Astrocyte of the hippocampus (primary cell): ENCODE data around the gene MATK.
"Not testable (repeated sequence)": the region's sequence is repeated elsewhere in the genome, so short reads cannot be mapped to it uniquely, and the experiment has no call there.

Source experiments
- DNase-seq: peaks from one replicate; pipeline ENCODE4 v3.0.0; 2011; ENCODE audit warnings: low read depth, low spot score

Gene MATK

DNA sequence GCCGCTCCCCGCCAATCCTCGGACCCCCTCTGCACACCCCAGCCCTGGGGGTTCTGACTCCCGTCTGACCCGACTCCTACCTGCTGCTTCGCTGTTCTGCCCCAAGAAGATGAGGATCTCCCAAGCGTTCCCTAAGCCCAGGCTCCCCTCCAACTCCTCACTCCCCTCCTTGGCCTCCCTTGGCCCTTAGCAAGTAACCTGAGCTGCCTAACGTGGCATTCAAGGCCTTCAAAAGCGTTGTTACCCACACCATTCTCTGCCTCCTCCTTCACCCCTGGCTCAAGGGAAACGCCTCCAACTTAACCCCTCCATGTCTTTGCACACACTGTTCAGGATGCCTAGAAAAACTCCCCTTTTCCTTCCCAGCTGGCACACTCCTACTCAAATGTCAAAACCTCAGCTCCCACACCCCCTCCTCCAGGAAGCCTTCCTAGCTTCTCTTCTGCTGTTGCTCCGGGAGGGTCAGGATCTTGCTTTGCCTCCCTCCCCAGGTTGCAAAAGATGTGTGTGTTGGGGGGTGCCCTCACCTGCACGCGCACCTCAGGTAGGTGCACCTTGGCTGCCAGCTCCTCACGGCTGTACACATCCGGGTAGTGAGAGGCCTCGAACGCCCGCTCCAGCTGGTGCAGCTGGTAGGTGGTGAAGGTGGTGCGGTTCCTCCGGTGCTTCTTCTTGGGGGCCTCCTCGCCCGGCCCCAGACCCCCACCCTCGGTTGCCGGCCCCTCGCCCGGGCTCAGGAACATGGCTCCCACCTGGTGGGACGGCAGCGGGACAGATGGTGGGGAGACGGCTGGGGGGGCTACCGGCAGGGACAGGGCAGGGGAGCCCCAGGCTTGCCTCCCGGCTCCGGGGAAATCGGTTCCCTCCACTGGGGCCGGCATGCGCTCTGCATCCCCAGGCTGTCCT lies 14.9 kb downstream of the MATK start:
- DNase-seq: no peak

DNA sequence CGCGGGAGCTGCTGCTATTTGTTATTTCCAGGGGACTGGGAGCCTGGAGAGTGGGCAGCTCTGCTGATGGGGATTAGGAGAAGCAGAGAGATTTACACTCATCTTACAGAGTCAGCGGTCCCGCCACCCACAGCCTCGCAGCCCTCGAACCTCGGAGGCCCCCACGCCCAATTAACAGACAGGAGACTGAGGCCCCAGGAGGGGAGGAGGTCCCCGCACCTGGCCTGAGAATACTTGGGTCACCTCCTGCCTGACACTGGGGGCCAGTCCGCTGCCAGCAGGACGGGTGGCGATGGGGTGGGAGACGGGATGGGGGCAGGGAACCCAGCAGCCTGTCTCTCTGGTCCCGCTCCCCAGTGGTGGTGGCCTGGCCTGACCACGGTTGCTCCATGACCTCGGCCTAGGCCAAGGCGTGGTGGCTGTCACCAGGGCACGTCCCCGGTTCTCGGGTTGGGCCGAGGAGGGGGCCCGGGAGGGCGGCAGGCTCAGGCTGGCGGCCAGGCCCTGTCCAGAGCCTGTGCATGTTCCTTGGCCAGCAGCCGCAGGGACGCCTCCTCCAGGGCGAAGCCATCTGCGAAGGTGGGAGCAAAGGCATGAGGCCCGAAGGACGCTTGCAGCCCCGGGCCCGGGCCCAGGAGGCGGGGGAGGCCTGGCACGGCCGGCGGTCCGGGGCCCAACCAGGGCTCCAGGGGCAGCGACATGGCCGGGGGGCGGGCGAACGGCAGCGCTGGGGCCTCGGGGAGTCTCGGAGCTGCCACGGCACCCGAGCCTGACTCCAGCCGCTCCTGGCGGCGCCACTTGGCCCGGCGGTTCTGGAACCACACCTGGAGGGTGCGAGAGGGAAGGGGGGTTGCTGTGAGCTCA lies 15.8 kb downstream of the MATK start:
- no peak for DNase-seq

DNA sequence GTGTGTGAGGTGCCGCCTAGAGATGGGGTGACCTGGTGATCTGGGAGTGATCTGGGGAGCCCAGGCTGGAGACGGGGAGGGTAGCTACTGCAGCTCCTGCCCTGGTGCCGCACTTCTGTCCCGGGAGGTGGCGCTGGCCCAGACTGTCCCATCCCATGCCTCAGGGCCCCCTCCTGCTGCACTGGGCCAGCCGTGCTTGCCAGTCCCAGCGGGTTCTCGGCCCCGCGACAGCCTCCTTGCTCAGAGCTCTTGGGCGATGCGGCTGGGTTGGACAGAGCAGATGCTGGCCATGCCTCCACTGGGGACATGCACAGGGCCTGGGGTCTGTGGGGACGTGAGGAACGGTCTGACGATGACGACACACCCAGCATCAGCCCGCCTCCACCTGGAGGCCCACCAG lies 16.7 kb downstream of the MATK start:
- no peak for DNase-seq

DNA sequence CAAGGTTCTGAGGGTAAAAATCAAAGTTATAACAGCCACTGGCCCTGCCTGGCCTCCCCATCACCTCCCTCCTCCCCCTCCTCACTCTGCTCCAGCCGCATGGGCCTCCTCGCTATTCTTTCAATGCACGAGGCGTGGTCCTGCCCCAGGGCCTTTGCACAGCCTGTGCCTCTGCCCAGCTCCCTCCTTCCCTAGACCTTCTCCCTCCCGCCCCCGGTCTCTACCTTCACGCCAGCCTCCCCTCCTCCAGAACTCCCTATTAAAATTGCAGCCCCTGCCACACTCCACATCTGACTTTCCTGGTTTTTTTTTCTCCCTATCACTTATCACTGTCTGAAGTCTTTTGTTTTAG lies 17.5 kb downstream of the MATK start:
- DNase-seq: no peak

DNA sequence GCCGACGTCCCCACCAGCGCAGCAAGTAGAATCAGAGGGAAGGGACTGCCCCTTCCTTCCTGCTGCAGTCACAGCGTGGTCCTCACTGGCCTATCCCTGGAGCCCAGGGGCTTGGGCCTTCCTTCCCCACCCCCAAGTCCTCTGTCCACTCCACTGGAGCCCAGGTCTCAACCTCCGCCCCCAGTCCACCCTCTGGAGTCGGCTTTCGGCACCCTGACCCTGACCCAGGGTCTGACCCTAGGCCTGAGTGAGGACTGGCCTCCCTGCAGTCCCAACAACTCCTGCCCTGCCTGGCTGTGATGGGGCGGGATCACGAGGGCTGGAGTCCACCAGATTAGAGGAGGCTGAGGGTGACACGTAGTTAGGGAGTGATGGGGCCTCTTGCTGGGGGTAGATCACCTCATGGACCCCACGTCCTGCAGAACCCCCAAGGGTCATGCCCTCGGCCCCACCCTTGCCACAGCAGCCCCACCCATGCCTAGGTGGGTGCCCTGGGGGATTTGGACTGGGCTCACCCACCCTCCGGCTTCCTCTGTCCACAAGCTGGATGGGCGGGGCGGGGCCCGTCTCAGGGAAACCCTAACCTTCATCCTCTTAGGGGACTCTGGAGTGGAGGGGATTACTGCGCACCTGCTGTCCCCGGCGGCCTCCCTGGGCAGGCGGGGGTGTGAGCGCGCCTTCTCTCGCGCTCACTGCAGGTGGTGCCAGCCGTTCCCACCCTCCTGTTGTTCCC lies 18.0 kb downstream of the MATK start:
- no peak for DNase-seq

DNA sequence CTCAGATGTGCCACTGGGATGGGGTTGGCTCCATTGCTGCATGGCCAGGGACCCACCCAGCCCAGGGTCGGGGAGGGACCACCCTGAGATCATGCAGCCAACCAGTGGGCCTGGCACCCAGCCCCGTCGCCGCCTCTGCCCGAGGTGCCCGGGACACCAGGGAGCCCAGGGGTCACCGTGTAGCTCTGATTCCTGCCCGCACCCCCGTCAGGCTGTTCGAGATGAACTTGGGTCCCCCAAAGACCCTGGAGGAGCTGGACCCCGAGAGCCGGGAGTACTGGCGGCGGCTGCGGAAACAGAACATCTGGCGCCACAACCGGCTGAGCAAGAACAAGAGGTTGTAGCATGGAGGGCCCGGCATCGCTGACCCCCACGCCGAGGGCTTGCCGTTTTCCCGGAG lies 19.1 kb downstream of the MATK start:
- DNase-seq: no peak

DNA sequence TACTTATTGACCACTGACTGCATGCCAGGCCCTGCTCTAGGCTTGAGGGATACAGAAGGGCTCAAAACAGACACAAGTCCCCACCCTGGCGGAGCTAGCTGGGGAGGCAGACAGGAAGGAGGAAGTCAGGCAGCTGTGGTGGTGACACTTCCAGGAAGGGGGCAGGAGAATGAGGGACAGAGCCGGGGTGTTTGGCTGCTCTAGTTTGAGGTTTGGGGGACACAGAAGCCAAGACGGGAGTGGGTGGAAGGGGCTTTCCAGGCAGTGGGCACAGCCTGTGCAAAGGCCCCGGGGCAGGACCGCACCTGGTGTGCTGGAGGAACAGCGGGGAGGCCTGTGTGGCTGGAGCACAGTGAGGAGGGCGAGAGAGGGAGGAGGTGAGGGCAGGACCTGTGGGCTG lies 19.7 kb downstream of the MATK start:
- DNase-seq: no peak

DNA sequence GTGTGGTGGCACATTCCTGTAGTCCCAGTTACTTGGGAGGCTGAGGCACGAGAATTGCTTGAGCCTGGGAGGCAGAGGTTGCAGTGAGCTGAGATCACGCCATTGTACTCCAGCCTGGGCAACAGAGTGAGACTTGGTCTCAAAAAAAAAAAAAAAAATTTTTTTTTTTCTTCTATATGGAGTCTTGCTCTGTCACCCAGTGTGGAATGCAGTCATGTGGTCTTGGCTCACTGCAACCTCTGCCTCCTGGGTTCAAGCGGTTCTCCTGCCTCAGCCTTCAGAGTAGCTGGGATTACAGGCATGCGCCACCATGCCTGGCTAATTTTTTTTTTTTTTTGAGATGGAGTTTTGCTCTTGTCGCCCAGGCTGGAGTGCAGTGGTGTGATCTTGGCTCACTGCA lies 20.4 kb downstream of the MATK start:
- not testable (repeated sequence) for DNase-seq

DNA sequence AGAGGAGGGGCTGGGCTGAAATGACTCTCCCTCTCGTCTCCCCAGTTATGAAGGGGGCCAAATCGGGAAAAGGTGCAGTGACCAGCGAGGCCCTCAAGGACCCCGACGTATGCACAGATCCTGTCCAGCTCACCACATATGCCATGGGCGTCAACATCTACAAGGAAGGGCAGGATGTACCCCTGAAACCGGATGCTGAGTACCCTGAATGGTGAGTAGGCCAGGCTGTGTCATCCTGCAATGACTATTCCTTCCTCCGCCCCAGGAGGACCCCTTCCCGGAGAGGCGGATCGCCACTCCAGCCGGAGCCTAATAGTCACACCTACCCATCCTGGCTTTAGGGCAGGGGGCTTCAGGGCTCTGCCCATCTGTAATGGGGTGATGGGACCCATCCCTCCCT lies 21.1 kb downstream of the MATK start:
- no peak for DNase-seq

DNA sequence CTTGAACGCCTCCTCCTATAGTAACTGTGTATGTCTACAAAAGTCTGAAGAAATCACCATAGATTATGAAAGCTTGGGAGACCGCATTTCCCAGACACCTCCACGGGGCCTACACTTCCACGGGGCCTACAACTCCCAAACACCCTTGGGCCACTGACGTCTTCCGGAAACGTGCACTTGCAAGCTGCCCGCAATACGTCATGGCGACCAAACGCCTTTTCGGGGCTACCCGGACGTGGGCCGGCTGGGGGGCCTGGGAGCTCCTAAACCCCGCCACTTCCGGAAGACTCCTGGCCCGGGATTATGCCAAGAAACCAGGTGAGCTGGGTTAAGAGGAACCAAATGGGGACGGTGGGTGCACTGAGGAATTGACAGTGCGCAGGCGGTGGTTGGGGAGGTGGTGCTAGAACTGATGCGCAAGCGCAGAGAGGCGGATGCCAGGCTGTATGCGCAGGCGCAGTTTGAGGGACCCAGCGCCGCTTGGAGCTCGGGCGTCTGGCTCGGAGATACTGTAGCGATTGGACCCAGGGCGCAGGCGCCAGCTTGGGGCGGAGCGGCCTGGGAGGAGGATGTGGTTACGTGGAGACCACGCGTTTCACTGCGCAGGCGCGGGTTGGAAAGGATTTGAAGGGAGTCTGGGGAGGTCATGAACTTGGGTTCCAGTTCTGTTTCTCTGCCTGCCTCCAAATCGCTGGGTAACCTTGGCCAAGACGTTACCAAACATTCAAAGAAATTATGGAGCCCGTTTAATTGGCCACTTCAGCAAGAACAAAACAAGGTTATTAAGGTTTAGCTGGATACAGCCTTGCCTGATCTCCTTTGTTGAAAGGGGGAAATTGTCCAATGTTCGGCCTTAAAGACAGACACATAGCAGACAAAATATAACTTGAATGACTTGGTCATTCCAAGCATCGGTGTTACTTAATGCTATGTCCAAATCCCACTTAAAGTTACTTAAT lies 23.4 kb downstream of the MATK start, which contains the start of gene MRPL54:
Gene MRPL54 (plus strand): TSS at position 182 of the 959 bp plus-strand sequence. CDS start 19 bp downstream, at position 201.
- peak; percentile 100 for DNase-seq

DNA sequence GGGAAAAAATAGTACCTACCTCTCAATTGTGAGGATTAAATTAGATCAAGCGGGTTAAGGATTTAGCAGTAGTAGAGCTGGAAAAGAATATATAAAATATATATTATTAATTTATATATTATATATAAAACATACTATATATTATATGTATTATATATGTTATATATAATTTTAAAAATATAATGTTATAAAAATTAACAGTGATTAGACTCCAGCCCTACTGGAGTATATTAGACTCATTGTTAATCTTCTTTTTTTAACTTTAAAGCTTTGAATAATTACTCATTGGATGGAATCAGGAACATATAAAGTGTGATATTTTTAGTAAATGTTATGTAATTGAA lies 24.1 kb downstream of the MATK start:
- DNase-seq: no peak

DNA sequence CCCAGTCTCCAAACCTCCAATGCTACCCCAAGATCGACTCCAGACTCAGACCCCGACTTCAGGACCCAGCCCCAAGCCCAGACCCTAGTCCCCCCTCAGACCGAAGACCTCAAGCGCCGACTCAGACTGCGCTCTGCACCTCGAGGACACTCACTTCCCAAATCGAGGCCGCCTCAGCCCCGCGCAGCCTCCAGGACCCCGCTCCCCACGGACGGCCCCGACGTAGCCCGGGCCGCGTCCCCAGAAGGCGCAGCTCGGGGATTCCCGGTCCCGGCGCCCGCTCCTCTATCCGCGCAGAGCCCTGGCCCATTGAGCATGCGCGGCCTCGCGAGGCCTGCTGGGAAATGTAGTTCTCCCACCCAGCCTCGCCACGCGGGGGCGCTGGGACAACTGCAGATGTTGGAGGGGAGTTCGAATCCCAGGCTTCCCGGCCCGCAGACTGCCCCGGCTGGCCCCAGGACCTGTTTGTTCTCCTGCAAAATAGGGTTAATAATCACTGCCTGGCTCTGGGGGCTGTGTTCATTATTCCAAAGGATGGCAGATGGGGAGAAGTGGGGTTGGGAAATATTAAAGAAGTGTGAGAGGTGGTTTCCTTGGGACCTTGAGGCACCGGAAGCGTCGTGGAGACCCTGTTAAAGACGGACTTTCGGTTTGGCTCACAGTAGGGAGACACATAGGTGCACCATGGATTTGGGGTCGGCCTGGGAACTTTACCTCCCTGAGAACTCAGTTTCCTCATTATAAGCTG lies 24.6 kb downstream of the MATK start, which contains the start of gene APBA3:
Gene APBA3 (minus strand): TSS at position 311 of the 748 bp plus-strand sequence. CDS start 1,428 bp downstream, outside the sequence.
- peak; percentile 96 for DNase-seq

DNA sequence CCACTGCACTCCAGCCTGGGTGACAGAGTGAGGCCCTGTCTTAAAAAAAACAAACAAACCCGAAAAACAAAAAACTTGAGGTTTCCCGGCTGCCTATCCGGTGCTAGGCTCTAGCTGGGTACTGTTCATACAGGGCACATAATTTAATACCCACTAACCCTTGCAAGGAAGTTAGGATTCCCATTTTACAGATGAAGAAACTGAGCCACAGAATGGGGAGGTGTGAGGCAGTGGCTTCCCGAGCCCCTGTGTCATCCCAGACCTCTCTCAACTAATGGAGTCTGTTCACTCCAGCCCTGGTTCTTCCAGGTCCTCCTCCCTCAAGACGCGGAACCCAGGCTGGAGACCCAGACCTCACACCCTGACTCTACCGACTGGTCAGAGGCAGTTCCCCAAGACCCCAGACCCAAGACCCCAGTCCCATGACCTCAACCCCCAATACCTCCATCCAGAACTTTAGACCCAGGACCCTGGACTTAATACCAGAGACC lies 25.3 kb downstream of the MATK start:
- peak; percentile 34 for DNase-seq

DNA sequence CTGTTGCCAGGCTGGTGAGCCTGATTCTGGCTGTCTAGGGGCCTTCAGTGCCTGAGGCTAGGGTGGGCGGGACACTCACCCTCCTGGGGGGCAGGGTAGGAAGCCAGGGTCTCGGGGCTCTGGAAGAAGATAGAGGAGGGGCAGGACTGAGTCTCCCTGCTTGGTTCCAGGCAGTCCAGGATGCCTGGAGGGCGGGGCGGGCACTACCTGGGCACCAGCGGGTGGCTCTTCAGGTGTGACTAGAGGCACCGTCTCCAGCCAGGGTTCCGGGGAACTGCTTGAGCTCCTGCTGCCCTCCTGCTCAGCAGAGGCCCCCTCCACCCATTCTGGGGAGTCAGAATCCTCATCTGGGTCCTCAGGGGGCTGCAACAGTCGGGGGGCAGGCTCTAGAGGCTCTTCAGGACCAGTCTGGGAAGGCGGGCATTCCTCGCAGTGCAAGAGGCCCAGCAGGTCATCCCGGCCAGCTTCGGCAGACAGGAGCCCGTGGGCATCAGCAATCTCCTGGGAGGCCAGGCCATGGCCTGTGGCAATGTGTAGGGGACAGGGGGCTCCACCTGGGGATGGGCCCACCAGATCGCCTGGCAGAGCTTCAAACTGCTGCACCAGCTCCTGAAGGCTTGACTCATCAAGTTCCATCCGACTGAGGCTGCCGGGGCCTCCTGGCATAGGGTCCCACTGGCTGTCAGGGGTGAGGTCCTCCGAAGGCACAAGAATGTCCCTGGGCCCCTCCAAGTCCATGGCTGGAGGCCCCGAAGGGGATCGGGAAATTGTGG lies 26.5 kb downstream of the MATK start:
- no peak for DNase-seq

DNA sequence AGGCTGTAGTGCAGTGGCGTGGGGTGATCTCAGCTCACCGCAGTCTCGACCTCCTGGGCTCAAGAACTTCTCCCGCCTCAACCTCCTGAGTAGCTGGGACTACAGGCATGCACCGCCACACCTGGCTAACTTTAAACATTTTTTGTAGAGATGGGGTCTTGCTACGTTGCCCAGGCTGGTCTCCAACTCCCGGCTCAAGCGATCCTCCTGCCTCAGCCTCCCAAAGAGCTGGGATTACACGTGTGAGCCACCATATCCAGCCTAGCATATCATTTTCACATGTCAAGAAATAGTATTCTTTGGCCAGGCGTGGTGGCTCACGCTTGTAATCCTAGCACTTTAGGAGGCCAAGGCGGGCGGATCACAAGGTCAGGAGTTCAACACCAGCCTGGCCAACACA lies 27.9 kb downstream of the MATK start:
- not testable (repeated sequence) for DNase-seq

DNA sequence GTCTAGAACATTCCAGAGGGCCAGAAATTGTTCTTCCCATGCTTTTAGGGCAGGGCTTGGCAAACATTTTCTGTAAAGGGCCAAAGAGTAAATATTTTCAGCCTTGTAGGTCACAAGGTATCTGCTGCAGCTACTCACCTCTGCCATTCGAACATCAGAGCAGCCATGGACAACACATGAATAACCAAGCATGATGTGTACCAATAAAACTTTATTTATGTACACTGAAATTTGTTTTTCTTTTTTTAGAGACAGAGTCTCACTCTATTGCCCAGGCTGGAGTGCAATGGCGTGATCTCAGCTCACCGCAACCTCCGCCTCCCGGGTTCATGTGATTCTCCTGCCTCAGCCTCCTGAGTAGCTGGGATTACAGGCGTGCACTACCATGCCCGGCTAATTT lies 28.5 kb downstream of the MATK start:
- not testable (repeated sequence) for DNase-seq

DNA sequence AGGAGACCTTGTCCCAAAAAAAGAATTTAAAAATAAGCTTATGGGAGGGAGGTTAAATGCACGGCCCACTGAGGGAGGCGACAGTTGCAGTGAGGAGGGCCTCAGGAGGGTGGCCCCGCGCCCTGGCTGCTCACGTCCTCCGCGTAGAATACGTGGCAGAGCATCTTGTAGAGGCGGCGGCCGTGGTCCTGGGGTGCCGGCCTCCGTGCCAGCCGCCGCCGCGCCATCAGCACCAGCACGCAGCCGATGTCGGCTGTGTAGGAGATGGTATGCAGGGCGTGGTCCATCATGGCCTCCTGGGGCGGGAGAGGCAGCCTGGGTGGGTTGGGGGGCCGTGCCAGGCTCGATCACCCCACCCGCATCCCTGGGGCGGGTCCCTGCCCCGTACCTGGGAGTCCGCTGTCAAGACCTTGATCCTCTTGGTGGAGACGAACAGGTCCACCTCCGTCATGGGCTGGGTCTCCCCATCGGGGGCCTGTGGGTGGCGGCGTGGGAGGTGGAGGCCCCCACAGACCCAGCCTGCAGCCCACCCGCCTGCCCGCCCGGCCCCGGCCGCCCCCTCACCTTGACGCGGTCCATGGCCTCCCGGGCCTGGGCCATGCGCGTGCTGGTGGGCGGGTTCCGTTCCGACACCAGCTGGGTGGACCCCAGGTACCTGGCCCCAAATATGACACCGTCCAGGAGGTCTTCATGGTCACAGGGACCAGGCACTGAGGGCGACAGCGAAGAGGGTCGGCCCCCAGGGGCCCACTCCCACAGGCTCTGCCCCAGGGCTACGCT lies 32.4 kb downstream of the MATK start:
- DNase-seq: no peak

DNA sequence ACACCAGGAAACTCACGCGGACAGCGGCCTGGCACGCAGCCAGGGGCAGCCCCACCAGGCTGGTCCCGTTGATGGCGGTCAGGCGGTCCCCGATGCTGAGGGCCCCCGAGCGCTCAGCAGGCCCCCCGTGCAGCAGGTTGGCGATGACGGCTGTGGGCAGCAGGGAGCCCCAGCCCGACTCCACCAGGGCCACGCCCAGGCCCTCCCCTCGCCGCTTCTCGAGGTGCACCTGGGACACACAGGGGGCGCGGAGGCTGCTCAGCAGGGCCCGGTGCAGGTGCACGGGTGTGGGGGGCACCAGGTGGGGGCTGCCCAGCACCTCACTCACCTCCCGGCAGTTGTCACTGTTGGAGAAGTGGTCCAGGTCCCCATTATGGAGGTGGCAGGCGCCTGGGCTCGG lies 33.7 kb downstream of the MATK start:
- DNase-seq: no peak
